A172 (cell line): ENCODE results near the gene GRAP. TPM values are rescaled to one million over a fixed set of nuclear protein-coding genes. Genes with fewer than 3 reads are reported as not detected.

Experiments
- DNase-seq: peaks from one replicate; pipeline ENCODE4 v3.0.0-alpha.2; 2015; ENCODE audit warnings: low spot score
- total RNA-seq: library from RNA; depleted of rRNA; stranded (reverse); fragments of >200 nt; shearing (Covaris generic); gene quantifications from 2 replicates; pipeline ENCODE4 v1.2.3, GENCODE V29; 2014

The GRAP gene
- total RNA-seq, 1 experiment from 2014 or later: not detected

DNA sequence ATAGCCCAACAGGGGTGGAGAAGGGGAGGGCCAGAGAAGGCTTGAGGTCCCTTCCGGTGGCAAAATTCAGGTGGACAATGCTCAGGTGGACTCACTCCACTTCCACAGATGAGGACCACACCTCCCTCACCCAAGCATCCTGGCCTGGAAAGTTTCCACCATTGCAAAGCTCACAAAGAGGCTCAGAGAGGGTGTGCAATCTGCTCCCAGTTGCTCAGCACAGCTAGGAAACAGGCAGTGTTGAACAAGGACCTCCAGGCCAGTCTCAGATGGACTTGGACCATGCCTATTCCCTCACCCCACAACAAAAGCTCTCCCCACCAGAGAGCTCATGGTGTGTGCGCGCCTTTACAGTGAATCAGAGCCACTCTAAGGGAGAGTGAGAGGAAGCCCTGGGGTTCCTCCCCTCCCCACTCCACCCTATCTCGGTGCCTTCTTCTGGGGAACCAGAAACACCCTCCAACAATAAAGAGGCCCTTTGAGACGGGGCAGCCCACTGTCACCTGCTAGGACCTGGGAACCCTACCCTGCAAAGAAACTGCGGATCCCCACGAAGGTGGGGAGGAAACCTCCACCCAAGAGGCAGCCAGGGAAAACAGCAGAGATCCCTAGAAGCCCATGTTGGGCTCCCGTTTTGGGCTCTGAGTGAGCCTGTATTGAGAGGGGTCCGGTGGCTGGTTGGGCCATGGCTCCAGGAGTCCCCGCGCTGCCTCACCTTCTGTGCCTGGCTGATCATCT lies 43.8 kb downstream of the GRAP start:
- DNase-seq: peak; percentile 56

GRCh38 chr17:19001907-19002590 lies 44.7 kb downstream of the GRAP start:
- peak; percentile 21 for DNase-seq

GRCh38 chr17:19000531-19001325 lies 46.0 kb downstream of the GRAP start:
- DNase-seq: peak; percentile 89

DNA sequence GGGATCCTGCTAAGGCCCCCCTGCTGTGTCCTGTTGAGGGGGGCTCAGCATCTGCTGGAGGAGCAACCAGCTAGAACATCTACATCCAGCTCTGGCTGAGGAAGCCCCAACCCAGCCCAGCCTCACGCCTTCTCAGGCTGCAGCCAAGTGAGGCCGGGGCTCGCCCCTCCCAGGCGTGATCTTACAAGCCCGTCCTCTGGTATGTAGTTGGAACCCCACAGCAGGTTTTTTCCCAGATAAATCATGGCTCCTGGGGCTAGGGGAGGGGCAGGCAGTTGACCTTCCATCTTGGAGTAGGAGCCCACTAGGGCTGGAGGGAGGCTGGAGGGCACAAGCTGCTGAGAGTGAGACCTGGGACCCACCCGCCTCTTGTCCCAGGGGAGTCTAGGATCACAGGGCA lies 46.8 kb downstream of the GRAP start:
- DNase-seq: no peak

DNA sequence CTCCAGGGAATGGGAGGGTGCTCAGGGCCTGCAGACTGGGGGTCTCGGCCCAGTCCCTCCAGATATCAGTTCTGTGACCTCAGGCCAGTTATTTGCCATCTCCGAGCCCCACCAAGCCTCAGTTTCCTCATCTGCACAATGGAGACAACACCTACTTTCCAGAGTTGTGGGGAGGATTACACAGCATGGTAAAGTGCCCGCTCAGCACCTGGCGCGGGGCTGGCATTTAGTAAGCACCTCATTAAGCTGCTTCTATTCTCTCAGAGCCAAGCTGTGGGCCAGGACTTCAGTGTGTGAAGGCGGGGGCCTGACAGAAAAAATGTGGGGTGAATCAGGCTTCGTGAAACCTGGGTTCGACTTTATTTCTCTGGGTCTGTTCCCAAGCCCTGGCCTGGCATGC lies 47.4 kb downstream of the GRAP start:
- no peak for DNase-seq

- DNase-seq: no peak
Measured at GRCh38 chr17:18997650-18998196, 49.0 kb downstream of the GRAP start.

GRCh38 chr17:18996458-18996857 lies 50.3 kb downstream of the GRAP start:
- no peak for DNase-seq

DNA sequence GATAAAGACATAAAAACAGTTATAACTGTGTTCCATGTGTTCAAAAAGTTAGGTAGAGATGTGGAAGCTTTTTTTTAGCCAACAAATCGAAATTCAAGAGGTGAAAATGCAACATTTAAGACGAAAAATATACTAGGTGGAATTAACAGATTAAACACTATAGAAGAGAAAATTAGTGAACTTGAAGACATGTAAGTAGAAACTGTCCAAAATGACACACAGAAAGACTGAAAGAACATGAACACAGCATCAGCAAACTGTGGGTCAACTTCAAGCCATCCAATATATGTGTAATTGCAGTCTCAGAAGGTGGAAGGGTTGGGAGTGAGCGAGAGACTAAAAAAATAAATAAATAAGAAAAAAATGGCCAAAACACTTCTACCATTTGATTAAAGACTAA lies 51.5 kb downstream of the GRAP start:
- no peak for DNase-seq

DNA sequence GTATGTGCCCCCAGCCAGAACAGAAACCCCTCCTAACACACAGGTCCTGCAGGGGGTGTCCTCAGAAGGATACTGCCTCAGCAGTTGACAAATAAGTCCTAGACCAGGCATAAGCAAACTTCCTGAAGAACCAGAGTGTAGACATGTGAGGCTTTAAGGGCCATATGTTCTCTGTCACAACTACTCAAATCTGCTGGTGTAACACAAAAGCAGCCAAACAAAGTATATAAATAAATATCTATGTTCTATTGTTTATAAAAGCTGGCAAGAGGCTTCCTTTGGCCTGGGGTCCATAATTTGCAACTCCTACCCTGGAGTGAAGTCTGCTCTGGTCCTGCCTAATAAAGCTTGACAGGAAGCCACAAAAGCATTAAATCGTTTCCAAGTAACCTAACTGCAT lies 52.1 kb downstream of the GRAP start:
- DNase-seq: no peak

- DNase-seq: no peak
Measured at GRCh38 chr17:18993905-18994526, 52.7 kb downstream of the GRAP start.

DNA sequence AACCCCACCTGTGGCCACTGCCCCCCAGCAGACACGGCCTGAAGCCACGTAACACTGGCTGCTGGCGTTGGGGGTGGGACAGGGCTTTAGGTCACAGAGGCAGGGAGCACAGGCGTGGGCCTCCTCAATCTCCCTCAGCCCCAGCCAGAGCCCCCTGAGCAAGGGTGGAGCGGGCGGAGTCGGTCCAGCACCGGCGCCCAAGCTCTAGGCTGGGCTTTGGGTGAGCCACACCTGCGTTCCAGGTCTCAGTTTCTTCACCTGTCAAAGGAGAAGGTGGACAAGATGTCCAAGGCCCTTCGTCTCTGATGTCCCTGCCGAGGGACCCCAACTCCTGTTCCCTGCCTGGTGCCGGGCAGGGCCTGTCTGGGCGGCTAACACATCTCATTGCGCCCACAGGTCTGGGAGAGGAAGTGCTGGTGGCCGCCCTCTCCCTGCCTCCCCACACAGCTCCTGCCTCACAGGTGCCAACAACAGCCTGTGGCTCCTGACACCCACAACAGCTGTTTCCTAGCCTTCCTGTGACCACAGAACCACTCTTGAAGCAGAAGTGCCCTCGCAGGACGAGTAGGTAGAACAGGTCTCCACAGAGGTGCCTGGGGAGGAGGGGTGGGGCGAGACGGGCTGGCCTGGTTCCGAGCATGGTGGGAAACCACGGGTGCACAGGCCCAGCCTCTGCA lies 54.2 kb downstream of the GRAP start:
- no peak for DNase-seq

DNA sequence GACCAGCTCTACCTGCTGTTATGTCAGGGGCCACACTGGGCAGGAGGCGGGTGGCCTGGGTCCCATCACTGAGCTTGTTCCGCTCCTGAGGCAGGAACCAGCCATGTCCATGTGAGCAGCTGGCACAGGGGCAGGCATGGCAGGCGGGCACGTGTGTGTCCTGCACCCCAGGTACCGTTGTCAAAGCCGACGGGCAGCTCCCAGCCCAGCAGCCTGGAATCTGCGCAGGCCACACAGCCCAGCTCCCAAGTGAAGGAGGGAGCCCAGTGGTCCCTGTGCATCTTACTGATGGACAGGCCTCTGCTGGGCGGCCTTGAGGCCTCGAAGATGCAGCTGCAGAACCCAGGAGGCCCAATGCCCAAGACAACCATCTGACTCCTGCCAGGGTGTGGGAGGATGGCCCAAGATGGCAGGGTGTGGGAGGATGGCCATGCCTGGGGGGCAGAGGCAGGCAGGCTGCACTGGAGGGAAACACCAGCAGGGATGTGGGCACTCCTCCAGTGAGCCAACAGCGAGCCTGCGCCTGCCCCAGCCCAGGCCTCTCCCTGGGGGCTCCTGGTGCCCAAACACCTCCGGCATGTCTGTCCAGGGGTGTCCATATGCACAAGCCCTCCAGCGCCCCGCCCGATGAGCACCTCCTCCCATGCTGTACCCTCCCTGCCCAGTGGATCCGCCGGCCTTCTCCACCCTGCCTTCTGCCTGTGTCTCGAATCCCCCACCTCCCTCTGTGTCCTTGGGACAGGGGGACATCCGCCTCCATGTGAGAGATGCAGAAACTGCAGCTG lies 55.0 kb downstream of the GRAP start:
- no peak for DNase-seq

DNA sequence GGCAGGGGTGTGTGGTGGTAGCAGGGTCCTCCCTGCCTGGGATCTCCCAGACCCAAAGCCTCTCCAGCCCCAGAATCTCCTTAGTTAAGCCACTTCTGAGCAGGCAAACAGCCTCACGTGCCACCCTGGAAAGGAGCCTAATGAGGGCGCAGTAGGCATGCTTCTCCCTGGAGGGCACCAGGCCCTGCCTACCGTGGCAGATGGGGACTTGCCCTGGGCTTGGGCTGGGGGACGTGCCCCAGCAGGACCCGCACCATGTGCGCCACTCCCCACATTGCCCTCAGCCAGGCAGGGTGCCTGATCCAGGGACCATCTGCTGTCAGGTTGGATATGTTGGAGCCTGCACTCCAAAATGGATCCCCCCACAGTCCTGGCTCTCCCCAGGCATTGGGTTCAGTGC lies 56.4 kb downstream of the GRAP start:
- no peak for DNase-seq

GRCh38 chr17:18988546-18989173 lies 58.1 kb downstream of the GRAP start:
- DNase-seq: peak; percentile 67

DNA sequence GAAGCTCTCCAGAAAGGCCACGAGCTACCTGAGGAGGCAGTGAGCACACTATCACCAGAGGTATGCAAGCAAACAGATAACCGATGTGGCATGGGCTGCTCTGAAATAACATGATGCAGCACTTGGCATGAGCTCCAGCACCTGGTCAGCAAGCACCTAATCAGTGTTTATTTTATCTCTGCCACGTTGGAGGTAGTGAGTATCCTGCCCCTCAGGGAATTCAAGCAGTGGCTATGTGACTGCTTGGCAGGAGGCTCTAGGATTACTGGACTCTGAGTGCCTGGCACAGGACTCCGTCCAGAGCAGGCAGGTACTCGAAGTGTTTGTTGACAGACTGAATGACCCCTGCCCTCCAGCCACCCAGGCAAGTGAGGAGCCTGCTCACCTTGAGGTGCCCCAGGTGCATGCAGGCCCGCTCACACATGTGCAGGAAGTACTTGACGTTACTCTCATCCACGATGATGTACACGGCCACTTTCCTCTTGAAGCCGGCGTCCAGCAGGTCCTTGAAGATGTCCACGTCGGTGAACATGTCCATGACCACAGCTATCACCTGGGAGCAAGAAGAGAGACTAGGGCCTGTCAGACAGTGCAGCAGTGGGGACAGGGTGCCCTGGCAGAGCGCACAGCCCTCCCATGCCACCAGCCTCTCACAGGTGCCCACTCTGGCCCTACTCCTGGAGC lies 58.8 kb downstream of the GRAP start:
- no peak for DNase-seq

DNA sequence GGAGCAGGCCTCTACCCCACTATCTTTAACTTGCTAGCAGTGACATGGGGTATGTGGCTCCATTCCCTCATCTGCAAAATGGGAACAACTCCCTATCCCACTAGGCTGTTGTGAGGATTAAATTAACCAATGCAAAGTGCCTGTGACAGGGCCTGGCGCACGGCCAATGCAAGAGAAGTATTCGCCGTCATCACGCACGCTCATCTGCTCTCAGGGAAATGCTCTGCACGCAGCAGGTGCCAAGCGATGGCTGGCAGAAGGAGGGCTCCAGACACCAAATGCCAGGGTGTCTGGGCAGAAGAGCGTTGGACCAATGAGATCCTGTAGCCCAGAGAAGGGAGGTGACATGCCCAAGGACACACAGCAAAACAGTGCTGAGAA lies 59.5 kb downstream of the GRAP start:
- DNase-seq: no peak

DNA sequence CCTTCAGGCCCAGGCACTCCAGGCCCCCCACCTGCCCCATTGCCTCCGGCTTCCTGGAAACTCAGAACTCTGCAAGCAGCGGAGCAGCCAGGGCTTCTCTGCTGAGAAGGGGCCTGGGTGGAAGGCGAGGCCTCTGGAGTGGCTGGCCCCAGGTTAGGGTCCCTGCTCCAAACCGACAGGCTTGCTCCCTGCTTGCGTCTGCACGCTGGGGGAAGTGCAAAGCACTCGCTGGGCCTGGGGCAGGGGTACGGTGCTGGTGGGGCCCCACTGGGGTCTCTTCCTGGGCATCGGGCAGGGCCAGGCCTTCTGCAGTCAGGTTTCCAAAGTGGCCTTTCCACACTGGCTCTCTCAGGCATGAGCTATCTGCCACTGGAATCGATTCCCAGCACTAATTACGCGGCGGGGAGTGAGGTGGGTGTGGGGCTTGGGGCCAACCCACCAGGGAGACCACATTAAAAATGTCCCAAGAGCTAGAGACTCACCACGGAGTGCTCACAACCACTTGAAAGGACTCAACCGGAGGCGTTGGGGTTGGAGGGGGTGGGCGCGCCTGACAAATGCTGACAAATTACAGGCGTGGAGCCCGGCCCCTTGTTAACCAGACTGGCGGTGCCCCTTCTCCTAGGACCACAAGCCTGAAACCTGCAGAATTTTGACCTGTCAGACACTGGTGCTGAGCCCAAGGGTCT lies 60.1 kb downstream of the GRAP start:
- DNase-seq: no peak

DNA sequence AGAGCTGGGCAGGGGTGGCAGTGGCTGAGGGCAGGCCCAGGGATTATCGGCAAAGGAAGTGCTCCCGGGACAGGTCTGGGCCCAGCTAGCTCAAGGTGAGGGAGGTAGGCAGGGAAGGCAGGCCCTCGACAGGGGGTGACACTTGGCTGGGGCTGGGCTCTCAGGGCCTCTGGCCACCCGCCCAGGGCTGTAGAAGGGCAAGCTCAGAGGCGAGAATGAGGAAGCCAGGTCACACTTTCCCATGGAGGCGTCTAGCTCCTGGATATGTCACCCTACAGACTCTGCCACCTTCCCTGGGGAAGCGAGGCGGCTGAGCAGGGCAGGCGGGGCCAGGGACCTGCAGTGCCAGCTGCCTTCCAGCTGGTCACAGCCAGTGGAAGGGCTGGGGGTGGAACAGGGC lies 61.3 kb downstream of the GRAP start:
- DNase-seq: no peak
